ENCODE data around the gene PCGF1. TPM values are rescaled to one million over a fixed set of nuclear protein-coding genes. Genes with fewer than 3 reads are reported as not detected.

Gene PCGF1
- total RNA-seq, 3 donors from 2014 or later (not counting 1 experiment from before 2014, with no cell fraction given): 22.9 to 35.9 (median 33.2) TPM

DNA sequence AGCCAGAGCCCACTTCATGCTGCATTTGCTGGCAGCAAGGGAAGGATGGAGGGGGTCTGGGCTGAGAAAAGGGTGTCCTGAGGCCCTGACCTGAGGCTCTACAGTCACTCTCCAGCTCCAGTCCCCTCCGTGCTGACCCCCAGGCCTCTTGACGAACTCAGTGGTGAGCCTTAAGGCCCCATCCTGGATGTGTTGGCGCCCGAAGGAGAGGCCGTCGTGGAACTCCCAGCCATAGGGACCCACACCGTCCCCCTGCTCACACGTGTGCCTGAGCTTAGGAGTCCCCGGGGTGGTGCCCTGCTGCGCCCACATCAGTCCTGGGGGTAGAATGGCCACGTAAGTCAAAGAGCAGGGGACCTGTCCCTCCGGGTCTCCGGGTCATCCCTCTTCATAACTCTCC, 43.1 kb downstream of the PCGF1 start:
- Histone ChIP-seq H3K4me1 (ENCODE audit: control insufficient read depth, insufficient read depth, low read length) (peaks cover 22% of the 10 kb centered on the region), H3K36me3 (ENCODE audit: control insufficient read depth, insufficient read depth, low read length) (peaks cover 10% of the 10 kb centered on the region), H3K27me3 (ENCODE audit: control insufficient read depth, insufficient read depth, low read length) (no peaks in the 10 kb centered on the region), H3K4me3 (ENCODE audit: low read length) (peak overlapping the region; percentile 85), H3K27ac (ENCODE audit: low read length) (peak overlapping the region; percentile 88), H3K9me3 (ENCODE audit: control insufficient read depth, insufficient read depth, low read length) (no peaks in the 10 kb centered on the region)
- DNase-seq (peak in 1 of 2 donors; percentile 22), ATAC-seq (no peak)
- Mint-ChIP-seq H3K4me1 (peaks cover 16 to 33% of the 10 kb centered on the region in 2 donors), H3K9me3 (no peaks in the 10 kb centered on the region), H3K36me3 (no peaks in the 10 kb centered on the region), H3K27ac (peak overlapping the region; percentile 97), H3K27me3 (ENCODE audit: low read depth in 2 of 2) (no peaks in the 10 kb centered on the region), H3K4me3 (peak overlapping the region; percentile 96)
- 12% methylated on average over 13 of the region's 13 CpGs for WGBS (ENCODE audit: insufficient coverage)
- intact Hi-C loops (cut with micrococcal nuclease): no loop called here
- TF ChIP-seq, protein P1, sequence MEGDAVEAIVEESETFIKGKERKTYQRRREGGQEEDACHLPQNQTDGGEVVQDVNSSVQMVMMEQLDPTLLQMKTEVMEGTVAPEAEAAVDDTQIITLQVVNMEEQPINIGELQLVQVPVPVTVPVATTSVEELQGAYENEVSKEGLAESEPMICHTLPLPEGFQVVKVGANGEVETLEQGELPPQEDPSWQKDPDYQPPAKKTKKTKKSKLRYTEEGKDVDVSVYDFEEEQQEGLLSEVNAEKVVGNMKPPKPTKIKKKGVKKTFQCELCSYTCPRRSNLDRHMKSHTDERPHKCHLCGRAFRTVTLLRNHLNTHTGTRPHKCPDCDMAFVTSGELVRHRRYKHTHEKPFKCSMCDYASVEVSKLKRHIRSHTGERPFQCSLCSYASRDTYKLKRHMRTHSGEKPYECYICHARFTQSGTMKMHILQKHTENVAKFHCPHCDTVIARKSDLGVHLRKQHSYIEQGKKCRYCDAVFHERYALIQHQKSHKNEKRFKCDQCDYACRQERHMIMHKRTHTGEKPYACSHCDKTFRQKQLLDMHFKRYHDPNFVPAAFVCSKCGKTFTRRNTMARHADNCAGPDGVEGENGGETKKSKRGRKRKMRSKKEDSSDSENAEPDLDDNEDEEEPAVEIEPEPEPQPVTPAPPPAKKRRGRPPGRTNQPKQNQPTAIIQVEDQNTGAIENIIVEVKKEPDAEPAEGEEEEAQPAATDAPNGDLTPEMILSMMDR (IDR thresholded peaks at IDR 0.05): no peak

DNA sequence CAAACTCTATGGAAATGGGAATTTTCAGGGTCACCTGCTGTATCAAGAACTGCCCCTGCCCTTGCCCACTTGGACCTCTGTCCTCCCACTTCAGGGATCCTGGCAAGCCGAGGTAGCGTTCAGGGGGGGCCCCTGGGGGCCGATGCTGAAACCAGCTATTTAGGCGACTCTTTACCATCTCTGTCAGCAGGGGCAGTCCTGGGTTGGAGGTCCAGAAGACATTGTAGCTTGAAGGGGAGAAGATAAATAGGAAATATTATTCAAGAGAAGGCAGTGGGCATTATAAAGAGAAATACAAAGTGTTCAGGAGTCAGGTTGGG, 44.7 kb downstream of the PCGF1 start:
- WGBS (ENCODE audit: insufficient coverage): 92% methylated on average over 4 of the region's 4 CpGs
- H3K4me1 Mint-ChIP-seq: peaks cover 33 to 48% of the 10 kb centered on the region in 2 donors
- H3K27ac Mint-ChIP-seq: peak overlapping the region in 1 of 2 donors; percentile 63
- H3K36me3 ChIP-seq (ENCODE audit: control insufficient read depth, insufficient read depth, low read length): peaks cover 10% of the 10 kb centered on the region
- ATAC-seq (no peak), DNase-seq (no peak)
- peak overlapping the region; percentile 58 for H3K4me3 Mint-ChIP-seq
- no peaks in the 10 kb centered on the region for H3K9me3 Mint-ChIP-seq
- intact Hi-C loops (cut with micrococcal nuclease): no loop called here
- H3K27ac ChIP-seq (ENCODE audit: low read length): no peak overlapping the region
- TF ChIP-seq, protein P1 (IDR thresholded peaks at IDR 0.05): no peak
- H3K4me1 ChIP-seq (ENCODE audit: control insufficient read depth, insufficient read depth, low read length): peaks cover 31% of the 10 kb centered on the region
- no peaks in the 10 kb centered on the region for H3K36me3 Mint-ChIP-seq
- H3K27me3 ChIP-seq (ENCODE audit: control insufficient read depth, insufficient read depth, low read length): no peaks in the 10 kb centered on the region
- H3K4me3 ChIP-seq (ENCODE audit: low read length): no peak overlapping the region
- no peaks in the 10 kb centered on the region for H3K27me3 Mint-ChIP-seq (ENCODE audit: low read depth in 2 of 2)
- no peaks in the 10 kb centered on the region for H3K9me3 ChIP-seq (ENCODE audit: control insufficient read depth, insufficient read depth, low read length)

DNA sequence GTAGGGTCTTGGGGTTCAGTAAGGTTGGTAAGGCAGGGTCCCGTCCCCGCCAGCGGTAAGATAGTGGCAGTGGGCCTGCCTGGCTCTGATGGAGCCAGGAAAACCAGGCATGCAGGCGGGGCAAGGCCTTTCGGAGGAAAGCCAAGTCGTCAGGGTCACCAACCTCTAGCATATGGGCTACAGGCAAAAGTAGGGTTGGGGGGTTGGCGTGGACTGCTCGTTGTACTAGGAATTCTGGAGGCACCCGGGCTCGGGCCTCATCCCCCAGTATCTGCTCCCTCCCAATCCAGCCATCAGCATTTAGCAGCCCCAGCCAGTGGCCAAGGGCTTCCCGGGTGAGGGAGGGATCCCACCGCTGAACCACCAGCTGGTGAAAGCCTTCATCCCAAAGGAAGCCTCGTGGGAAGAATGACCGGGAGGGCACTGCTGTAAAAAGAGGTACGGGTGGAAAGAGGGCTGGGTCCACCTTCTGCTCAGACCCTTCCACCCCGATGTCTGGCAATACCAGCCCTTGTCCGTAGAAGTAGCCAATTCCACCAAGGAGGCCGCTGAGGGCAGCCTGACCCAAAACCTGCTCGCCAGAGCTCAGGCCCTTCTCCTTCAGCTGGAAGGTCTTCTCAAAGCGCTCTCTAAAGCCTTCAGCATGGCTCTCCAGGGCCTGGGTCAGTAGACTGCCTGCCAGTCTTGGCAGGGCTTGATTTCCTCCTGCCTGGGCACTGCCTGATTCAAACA, 45.3 kb downstream of the PCGF1 start:
- intact Hi-C loops (cut with micrococcal nuclease): no loop called here

More for the DNA sequence above, 45.3 kb downstream of the PCGF1 start:
- DNase-seq (no peak), ATAC-seq (no peak)
- 96% methylated on average over 20 of the region's 20 CpGs for WGBS (ENCODE audit: insufficient coverage)
- Histone ChIP-seq H3K36me3 (ENCODE audit: control insufficient read depth, insufficient read depth, low read length) (peaks cover 10% of the 10 kb centered on the region), H3K4me3 (ENCODE audit: low read length) (no peak overlapping the region), H3K9me3 (ENCODE audit: control insufficient read depth, insufficient read depth, low read length) (no peaks in the 10 kb centered on the region), H3K4me1 (ENCODE audit: control insufficient read depth, insufficient read depth, low read length) (peaks cover 31% of the 10 kb centered on the region), H3K27ac (ENCODE audit: low read length) (no peak overlapping the region), H3K27me3 (ENCODE audit: control insufficient read depth, insufficient read depth, low read length) (no peaks in the 10 kb centered on the region)
- H3K4me1 Mint-ChIP-seq: peaks cover 37 to 53% of the 10 kb centered on the region in 2 donors
- no peaks in the 10 kb centered on the region for H3K36me3 Mint-ChIP-seq
- no peaks in the 10 kb centered on the region for H3K27me3 Mint-ChIP-seq (ENCODE audit: low read depth in 2 of 2)
- H3K27ac Mint-ChIP-seq: peak overlapping the region in 1 of 2 donors; percentile 63
- peak overlapping the region; percentile 58 for H3K4me3 Mint-ChIP-seq
- no peaks in the 10 kb centered on the region for H3K9me3 Mint-ChIP-seq
- TF ChIP-seq, protein P1 (IDR thresholded peaks at IDR 0.05): no peak

Measured in natural killer cell (primary cell).